ENCODE data around the gene CHRM1. TPM values are rescaled to one million over a fixed set of nuclear protein-coding genes. Genes with fewer than 3 reads are reported as not detected.

The CHRM1 gene
- total RNA-seq, 1 experiment from 2014 or later, result 0.10 TPM

- RAD21 ChIA-PET (ENCODE audit: low non-redundant PET in 1 of 2, low total read pairs in 2 of 2, uncharacterized antibody in 2 of 2, unreplicated experiment in 2 of 2), result no interaction called here
- Histone ChIP-seq H3K9ac (ENCODE audit: low read length) (no peak overlapping the region), H3K4me1 (ENCODE audit: control insufficient read depth in 1 of 2, insufficient read depth in 2 of 2, low read length in 2 of 2) (peaks cover 7 to 17% of the 10 kb centered on the region in 2 experiments), H2AFZ (ENCODE audit: low read depth, low read length, poor library complexity, severe bottlenecking) (no peak overlapping the region), H3K27me3 (ENCODE audit: insufficient read depth, low read length) (no peaks in the 10 kb centered on the region; the same call in 1 of the 2 replicates), H3K79me2 (ENCODE audit: insufficient read depth, low read length) (no peaks in the 10 kb centered on the region), H3K36me3 (ENCODE audit: control insufficient read depth in 1 of 2, insufficient read depth in 2 of 2, low read length in 2 of 2) (no peaks in the 10 kb centered on the region), H3K4me3 (replicated peaks in 1 of 2; ENCODE audit: low read depth in 1 of 2, low read length in 2 of 2) (no peak overlapping the region), H4K20me1 (ENCODE audit: insufficient read depth) (no peaks in the 10 kb centered on the region), H3K9me3 (ENCODE audit: control insufficient read depth in 1 of 2, insufficient read depth in 1 of 2, low read depth in 1 of 2, low read length in 2 of 2) (no peaks in the 10 kb centered on the region), H3K9me2 (ENCODE audit: insufficient read depth) (no peaks in the 10 kb centered on the region), H3K27ac (ENCODE audit: low read depth, low read length) (no peak overlapping the region), H3K4me2 (ENCODE audit: low read length) (no peak overlapping the region)
- no peak for DNase-seq (ENCODE audit: low read depth, low spot score)
- CTCF ChIA-PET, result interaction anchor here (1.6 kb wide), 1 partner anchor 13 kb away, joined by 4 read pairs; no protein-coding TSS in a partner anchor
- intact Hi-C loops (cut with micrococcal nuclease), result no loop called here
- no peak for TF ChIP-seq ZBTB33 (IDR thresholded peaks at IDR 0.05; ENCODE audit: extremely low read depth, insufficient replicate concordance, low read length)
- TF ChIP-seq SP1 (IDR thresholded peaks at IDR 0.05; ENCODE audit: low read depth), result no peak
- TF ChIP-seq ZFX (IDR thresholded peaks at IDR 0.05), result no peak
- no peak for TF ChIP-seq RAD21 (IDR thresholded peaks at IDR 0.05; ENCODE audit: low read depth)
- TF ChIP-seq CTCF (IDR thresholded peaks at IDR 0.05 in 2 of 3, conservative IDR thresholded peaks at IDR 0.05 in 1 of 3; ENCODE audit: borderline replicate concordance in 1 of 3, insufficient read depth in 1 of 3, low read depth in 2 of 3, low read length in 2 of 3), result no peak
- TF ChIP-seq EGR1 (IDR thresholded peaks at IDR 0.05; ENCODE audit: low read depth), result no peak
- TF ChIP-seq TCF7L2 (IDR thresholded peaks at IDR 0.05; ENCODE audit: borderline replicate concordance, extremely low read depth, insufficient read depth, insufficient read length), result no peak
- TF ChIP-seq EZH2phosphoT487 (IDR thresholded peaks at IDR 0.05; ENCODE audit: borderline replicate concordance), result no peak
- TF ChIP-seq SIN3A (IDR thresholded peaks at IDR 0.05; ENCODE audit: low read depth), result no peak
- no peak for TF ChIP-seq SRF (IDR thresholded peaks at IDR 0.05; ENCODE audit: low read depth)
- TF ChIP-seq FOSL1 (IDR thresholded peaks at IDR 0.05; ENCODE audit: low read depth), result no peak
- POLR2A ChIA-PET, result no interaction called here
- no TSS peak for BruUV-seq (replicated peaks)
- ATAC-seq, result no peak
Observed at GRCh38 chr11:62918531-62918930, 2.6 kb downstream of the CHRM1 start.
